Cardiac fibroblast (primary cell): ENCODE data around the gene FN1.

Source experiments
- DNase-seq, 2 donors: peaks; one replicate each; pipeline versions ENCODE4 v3.0.0 to v3.0.0-alpha.2; 2010; ENCODE audit warnings: low read depth in 2 of 2
- H3K4me3 ChIP-seq, 2 donors: replicated peaks in 1 of 2; 1 replicate in 1 of 2; 2 replicates in 1 of 2; pipeline ENCODE4 v1.5.1; 2011; ENCODE audit warnings: low read depth in 2 of 2, low read length in 2 of 2, mild to moderate bottlenecking in 2 of 2, moderate library complexity in 1 of 2
- CTCF ChIP-seq: IDR thresholded peaks from one replicate; pipeline ENCODE4 v1.5.1; 2011; ENCODE audit warnings: low read depth, mild to moderate bottlenecking, low read length, inconsistent platforms

The FN1 gene

GRCh38 chr2:215384710-215385109 is 51.2 kb downstream of the FN1 start:
- H3K4me3 ChIP-seq, result no peak overlapping the region
- no peak for TF ChIP-seq CTCF
- DNase-seq, result no peak

GRCh38 chr2:215383652-215384279 is 52.1 kb downstream of the FN1 start:
- TF ChIP-seq CTCF, result no peak

GRCh38 chr2:215382480-215382879 is 53.4 kb downstream of the FN1 start:
- TF ChIP-seq CTCF, result no peak
- no peak for DNase-seq
- no peak overlapping the region for H3K4me3 ChIP-seq

More at GRCh38 chr2:215383652-215384279, 52.1 kb downstream of the FN1 start:
- H3K4me3 ChIP-seq, result no peak overlapping the region
- DNase-seq, result no peak

- no peak overlapping the region for H3K4me3 ChIP-seq
- no peak for DNase-seq
- TF ChIP-seq CTCF, result no peak
Measured at GRCh38 chr2:215382011-215382410, 53.9 kb downstream of the FN1 start.

GRCh38 chr2:215380699-215381098 is 55.2 kb downstream of the FN1 start:
- no peak for TF ChIP-seq CTCF
- no peak for DNase-seq
- H3K4me3 ChIP-seq, result no peak overlapping the region

GRCh38 chr2:215379948-215380347 is 55.9 kb downstream of the FN1 start:
- no peak for TF ChIP-seq CTCF
- no peak for DNase-seq
- no peak overlapping the region for H3K4me3 ChIP-seq

GRCh38 chr2:215379039-215379438 is 56.8 kb downstream of the FN1 start:
- DNase-seq, result no peak
- H3K4me3 ChIP-seq, result no peak overlapping the region
- TF ChIP-seq CTCF, result no peak
